ENCODE results near the gene CHST12.
"Not testable (repeated sequence)": the region's sequence is repeated elsewhere in the genome, so short reads cannot be mapped to it uniquely, and the experiment has no call there.

DNA sequence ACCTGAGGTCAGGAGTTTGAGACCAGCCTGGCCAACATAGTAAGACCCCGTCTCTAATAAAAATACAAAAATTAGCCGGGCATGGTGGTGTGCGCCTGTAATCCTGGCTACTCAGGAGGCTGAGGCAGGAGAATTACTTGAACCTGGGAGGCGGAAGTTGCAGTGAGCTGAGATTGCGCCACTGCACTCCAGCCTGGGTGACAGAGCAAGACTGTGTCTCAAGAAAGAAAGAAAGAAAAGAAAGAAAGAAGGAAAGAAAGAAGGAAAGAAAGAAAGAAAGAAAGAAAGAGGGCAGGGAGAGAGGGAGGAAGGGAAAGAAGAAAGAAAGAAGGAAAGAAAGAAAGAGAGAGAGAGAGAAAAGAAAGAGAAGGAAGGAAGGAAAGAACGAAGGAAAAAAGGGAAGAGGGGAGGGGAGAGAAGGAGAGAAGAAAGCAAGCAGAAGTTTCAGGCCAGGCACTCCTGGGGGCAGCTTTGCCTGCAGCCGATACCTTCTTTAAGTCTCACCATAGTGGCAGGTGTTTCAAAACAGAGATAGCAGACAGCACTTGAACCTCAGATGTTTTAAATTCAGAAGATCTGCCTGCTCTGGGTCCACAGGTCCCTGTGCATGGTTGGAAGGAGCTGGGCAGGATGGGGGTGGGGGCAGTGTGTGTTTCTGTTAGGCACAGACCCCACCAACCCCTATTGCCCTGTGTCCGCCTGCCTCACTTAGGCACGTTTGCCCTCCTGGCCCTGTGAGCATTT is 66.2 kb downstream of the CHST12 start:
- TF ChIP-seq, protein P1, sequence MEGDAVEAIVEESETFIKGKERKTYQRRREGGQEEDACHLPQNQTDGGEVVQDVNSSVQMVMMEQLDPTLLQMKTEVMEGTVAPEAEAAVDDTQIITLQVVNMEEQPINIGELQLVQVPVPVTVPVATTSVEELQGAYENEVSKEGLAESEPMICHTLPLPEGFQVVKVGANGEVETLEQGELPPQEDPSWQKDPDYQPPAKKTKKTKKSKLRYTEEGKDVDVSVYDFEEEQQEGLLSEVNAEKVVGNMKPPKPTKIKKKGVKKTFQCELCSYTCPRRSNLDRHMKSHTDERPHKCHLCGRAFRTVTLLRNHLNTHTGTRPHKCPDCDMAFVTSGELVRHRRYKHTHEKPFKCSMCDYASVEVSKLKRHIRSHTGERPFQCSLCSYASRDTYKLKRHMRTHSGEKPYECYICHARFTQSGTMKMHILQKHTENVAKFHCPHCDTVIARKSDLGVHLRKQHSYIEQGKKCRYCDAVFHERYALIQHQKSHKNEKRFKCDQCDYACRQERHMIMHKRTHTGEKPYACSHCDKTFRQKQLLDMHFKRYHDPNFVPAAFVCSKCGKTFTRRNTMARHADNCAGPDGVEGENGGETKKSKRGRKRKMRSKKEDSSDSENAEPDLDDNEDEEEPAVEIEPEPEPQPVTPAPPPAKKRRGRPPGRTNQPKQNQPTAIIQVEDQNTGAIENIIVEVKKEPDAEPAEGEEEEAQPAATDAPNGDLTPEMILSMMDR (IDR thresholded peaks at IDR 0.05), result not testable (repeated sequence)
- not testable (repeated sequence) for TF ChIP-seq POLR2A (IDR thresholded peaks at IDR 0.05)
